Hematopoietic multipotent progenitor cell treated with erythropoietin and hydrocortisone succinate and interleukin-3 and kit ligand, for 8 days (in vitro differentiated cells): ENCODE data around the gene SARS1.
"Not testable (repeated sequence)": the region's sequence is repeated elsewhere in the genome, so short reads cannot be mapped to it uniquely, and the experiment has no call there.

ENCODE experiments used
- DNase-seq: peaks from one replicate; pipeline ENCODE4 v3.0.0-alpha.2; 2015

SARS1 gene, protein sequence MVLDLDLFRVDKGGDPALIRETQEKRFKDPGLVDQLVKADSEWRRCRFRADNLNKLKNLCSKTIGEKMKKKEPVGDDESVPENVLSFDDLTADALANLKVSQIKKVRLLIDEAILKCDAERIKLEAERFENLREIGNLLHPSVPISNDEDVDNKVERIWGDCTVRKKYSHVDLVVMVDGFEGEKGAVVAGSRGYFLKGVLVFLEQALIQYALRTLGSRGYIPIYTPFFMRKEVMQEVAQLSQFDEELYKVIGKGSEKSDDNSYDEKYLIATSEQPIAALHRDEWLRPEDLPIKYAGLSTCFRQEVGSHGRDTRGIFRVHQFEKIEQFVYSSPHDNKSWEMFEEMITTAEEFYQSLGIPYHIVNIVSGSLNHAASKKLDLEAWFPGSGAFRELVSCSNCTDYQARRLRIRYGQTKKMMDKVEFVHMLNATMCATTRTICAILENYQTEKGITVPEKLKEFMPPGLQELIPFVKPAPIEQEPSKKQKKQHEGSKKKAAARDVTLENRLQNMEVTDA

DNA sequence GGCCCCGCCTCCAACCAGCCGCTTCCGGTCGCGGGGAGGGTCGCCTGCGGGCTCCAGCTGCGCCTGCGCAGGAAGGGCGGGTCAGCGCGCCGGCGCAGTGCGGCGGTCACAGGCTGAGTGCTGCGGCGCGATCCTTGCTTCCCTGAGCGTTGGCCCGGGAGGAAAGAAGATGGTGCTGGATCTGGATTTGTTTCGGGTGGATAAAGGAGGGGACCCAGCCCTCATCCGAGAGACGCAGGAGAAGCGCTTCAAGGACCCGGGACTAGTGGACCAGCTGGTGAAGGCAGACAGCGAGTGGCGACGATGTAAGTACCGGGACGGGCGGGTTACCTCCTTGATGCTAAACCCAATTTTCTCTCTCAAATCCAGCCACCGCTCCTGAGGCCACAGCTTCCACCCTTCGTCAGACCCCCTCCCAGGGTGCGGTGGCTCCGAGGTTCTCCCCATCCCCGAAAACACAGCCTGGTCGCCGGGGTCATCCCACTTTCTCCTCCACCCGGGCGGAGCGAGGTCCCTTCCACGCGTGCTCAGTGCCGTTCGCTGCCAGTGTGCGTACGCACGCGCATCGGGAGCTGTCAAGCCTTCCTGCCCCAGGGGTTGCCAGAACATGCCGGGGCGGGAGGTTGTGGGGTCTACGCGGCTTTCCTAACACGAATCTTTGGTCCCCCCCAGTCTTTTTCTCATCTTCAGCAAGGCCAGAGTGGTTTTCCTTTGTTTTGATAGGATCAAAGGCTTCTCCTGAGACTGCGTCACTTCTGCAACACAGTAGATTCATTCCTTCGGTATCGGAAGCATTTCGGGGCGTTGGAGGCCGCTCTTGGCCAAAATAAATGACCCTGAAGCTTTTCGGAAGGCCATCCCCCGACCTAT, at the start of gene SARS1:
Gene SARS1 (plus strand): TSS at position 95 of the 870 bp plus-strand sequence. CDS start 75 bp downstream, at position 170.
- DNase-seq, result peak; percentile 89

DNA sequence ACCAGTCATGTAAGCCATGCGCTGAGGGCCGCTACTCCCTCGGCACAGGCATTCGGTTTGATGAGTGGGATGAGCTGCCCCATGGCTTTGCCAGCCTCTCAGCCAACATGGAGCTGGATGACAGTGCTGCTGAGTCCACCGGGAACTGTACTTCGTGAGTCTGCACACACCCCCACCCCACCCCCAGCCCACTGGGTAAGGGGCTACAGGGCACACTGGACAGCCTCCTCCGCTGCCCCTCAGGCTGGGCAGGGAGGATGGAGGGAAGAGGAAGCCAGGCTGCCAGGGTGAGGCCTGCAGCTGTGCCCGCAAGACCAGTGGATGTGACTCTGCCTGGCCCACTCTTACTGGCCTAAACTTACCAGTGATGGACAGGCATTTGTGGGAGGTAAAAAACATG, 49.2 kb upstream of the SARS1 start:
- no peak for DNase-seq

DNA sequence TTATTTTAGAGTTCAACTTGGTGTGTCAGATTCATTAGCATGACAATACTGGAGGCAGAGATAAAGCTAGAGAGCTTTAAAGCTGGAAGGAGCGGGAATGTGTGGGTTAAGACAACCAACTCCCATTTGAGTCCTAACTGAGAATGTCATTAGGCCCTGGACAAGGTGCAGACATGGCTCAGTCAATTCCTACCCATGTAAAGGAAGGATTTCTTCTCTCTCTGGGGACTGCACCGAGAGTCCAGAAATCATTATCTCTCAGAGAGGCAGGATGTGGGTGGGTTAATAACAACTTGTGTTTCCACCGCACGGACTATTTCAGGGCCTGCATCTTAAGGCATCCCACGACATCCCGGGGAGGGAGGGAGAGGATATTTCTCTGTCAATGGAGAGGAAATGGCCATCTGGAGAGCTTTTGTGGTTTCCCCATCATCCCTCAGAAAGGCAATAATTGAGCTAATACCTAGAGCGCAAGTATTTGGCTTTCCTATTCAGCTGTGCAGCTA, 46.7 kb upstream of the SARS1 start:
- no peak for DNase-seq

DNA sequence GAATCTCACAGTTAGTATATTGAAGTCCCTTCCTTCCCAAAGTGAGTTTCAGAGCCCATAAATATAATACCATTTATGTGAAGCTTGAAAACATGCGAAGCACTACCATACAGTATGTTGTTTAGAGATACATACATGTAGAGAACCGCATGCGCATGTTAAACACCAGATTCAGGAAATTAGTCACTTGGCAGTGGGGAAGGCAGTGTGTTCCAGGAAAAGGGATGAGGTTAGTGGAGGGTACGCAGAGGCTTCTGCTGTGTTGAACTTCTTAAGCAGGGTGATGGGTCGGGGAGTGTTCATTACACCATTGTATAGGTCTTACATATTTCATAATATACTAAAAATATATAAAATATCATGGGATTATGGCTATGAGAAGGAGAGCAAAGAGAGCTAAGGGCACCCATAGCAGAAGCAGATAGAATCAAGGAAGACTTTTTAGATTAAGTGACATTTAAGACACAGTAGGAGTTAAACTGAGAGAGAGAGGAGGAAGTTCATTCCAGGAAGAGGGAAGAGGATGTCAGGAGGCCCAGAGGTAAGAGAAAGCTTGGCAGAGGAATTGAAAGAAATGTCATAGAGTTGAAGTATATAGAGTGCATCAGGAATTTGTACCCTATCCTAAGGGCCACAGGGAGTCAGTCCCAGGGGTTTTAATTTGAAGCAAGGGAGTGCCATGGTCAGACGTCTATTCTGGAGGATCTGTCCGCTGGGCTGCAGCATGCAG, 43.5 kb upstream of the SARS1 start:
- DNase-seq, result no peak

- DNase-seq, result no peak
Observed at GRCh38 chr1:109171646-109172045, 42.1 kb upstream of the SARS1 start.

GRCh38 chr1:109176349-109176748, 37.4 kb upstream of the SARS1 start:
- not testable (repeated sequence) for DNase-seq

- DNase-seq, result not testable (repeated sequence)
Observed at GRCh38 chr1:109180715-109181084, 33.0 kb upstream of the SARS1 start.

DNA sequence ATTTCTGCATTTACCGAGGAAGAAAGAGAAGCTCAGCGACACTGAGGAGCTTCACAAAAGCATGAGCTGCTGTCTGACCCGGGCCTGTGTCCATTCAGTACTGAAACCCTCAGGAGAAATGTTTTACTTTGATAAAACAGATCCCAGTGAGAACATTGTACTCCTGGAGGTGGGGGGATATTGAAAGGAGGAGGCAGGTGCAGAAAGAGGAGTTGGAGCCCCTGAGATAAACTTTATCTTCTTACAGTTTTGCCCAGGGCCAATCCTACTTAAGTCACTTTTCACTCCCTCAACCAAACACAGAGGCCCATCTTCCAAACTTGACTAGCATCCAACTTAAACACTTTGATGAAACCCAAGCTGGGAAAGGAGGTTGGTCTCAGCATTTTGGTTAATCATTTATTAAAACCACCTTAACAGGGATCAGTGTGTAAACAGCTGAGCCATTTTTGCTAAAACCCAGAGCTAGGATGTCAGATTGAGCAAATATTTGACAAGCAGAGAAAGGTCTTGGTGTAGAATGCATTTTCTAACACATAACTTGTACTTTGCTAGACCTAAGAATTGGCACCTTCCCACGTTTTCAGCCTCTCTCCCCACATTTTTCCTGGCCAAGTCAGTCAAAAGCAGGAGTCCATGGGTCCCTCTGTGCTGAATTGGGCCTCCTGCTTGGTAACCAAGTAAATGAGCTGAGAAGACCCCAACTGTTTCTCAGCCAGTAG, 32.5 kb upstream of the SARS1 start:
- peak; percentile 81 for DNase-seq

DNA sequence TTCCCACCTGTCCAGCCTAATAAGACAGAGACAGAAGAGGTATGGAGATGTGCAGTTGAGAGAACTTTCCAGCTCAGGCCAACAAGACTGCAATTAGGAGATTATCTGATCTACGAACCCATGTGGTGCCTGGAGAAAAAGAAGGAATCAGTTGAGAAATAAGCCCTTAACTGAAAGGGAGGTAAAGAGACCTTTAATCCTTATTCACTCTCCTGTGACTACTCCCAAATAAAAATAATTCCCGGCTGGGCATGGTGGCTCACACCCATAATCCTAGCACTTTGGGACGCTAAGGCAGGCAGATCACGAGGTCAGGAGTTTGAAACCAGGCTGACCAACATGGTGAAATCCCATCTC, 31.9 kb upstream of the SARS1 start:
- DNase-seq, result peak; percentile 18

GRCh38 chr1:109183058-109183738, 30.5 kb upstream of the SARS1 start:
- no peak for DNase-seq

DNA sequence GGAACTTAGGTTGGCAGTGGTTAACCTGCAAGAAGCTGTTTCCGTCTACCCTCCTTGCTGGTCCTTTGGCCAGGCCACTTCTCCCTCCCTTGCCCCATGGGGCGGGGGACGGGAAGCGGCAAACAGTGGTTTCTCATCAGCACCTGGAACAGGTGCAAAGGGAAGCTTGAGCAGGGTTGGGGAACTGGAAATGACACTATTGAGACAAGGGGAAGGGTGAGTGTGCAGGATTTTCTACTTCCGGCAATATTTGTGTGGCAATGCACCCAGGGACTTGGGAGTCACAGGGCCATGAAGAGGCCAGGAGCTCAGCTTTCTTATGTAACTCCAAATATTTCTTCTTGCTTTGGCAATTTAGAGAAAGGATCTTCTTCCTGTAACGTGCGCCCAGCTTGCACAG, 29.0 kb upstream of the SARS1 start:
- no peak for DNase-seq

DNA sequence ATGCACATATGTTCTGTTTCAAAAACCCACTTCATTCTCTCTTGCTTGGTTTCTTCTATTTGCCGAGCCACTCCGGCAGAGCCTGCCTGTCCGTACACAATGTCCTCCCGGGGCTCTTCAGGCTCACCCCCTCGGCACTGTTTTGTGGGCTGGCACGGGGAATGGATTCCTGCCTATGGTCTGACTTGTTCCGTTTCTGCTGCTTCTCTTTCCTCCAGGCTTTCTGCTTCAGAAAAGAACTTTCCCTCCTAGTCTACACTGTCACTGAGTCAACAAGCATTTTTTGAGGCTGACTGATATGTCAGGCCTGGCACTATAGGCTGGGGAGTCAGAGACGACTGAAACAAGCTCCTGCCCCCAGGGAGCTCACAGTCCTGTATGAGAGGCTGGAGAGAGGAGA, 28.4 kb upstream of the SARS1 start:
- no peak for DNase-seq

GRCh38 chr1:109185990-109186732, 27.6 kb upstream of the SARS1 start:
- no peak for DNase-seq

DNA sequence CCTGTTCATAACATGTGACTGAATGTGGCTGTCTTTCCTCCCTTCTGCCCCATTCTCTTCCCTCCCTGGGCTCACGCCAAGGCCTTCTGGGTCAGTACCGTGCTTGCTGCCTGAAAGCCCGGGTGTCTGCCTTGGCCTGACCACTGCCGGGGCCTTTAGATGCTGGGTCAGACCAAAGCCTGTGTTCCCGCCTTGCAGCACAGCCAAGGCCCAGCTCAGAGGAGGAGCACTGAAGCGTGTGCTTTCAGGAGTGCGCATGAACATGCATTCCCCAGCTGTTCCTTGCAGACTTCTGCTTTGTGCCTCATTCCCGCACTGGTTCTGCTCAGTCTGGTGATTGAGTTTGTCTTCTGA, 27.0 kb upstream of the SARS1 start:
- DNase-seq, result no peak

GRCh38 chr1:109187127-109187526, 26.6 kb upstream of the SARS1 start:
- no peak for DNase-seq

DNA sequence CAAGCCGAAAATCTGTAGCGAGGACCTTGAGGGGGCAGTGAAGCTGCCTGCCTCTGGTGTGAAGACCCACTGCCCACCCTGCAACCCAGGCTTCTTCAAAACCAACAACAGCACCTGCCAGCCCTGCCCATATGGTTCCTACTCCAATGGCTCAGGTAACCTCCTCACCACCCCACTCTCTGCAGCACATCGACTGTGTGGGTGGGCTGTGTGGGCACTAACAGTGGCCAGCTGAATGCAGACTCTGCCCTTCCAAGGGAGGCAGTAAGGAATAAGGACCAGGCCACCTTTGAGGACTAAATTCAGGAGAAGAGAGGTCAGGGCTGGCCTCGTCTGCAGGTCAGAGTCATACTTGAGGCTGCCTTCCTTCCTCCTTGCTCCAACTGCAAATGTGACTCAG, 25.5 kb upstream of the SARS1 start:
- DNase-seq, result no peak

GRCh38 chr1:109188781-109189180, 24.9 kb upstream of the SARS1 start:
- DNase-seq, result no peak

DNA sequence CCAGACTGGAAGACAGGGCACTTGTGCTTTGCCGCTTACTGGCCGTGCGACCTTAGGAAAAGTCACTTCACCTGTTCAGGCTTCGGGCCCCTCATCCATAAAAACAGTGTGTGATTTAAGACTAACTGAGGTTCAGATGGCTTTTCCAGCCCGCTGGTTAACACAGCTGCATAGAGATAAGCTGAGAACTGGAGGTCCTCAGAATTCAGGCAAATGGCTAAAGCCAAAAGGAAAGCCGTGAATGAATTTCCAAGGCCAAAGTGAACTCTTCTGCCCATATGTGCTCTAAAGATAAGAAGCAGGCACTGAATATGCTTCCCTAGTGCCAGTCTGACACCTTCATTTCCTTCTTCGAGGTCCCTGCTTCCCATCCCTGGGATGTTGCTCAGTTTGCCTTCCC, 23.5 kb upstream of the SARS1 start:
- peak; percentile 48 for DNase-seq

DNA sequence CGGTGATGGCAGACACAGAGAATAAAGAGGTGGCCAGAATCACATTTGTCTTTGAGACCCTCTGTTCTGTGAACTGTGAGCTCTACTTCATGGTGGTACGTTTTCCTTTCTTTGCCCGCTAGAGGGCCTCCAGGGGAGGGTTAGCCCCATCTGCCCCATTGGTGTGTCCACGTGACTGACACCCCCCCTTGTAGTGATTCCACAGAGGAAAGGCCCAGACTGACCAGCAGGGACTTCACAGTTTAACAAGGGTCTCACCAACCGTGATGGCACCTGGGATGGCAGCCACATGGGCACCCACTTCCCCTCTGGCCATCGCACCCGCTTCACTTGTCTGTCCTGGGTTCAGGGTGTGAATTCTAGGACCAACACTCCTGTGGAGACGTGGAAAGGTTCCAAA, 22.3 kb upstream of the SARS1 start:
- DNase-seq, result peak; percentile 47

DNA sequence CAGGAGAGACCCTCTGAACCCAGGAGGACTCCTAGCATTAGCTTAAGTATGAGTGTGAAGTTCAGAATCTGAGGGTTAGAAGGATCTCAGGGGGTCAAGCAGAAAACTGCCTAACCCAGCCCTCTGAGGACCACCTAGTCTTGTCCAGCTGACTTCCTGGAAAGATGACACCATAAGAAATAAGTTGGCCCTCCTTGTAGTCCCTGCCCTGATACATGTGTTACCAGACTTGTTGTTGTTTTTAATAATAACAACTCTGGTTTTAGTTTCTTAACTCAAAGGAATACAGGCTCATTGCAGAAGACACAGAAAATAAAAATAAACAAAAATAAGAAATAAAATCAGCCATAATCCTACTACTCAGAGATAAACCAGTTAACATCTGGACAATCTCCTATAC, 21.8 kb upstream of the SARS1 start:
- no peak for DNase-seq

- no peak for DNase-seq
Observed at GRCh38 chr1:109192433-109192832, 21.3 kb upstream of the SARS1 start.
